Measurements from ENCODE around the gene HPCAL1. TPM values are rescaled to one million over a fixed set of nuclear protein-coding genes. Genes with fewer than 3 reads are reported as not detected.

Gene HPCAL1
- total and polyA plus RNA-seq, 2 donors (not counting 3 experiments of a cell fraction or from before 2014, with no cell fraction given), result 56.5 to 77.4 TPM

GRCh38 chr2:10271509-10271908, 31.2 kb upstream of the HPCAL1 start:
- CTCF ChIA-PET, result interaction anchor here (1.3 to 2.7 kb wide), 8 partner anchors 31 to 199 kb away, joined by 3 to 46 read pairs (median 10); partner anchors contain the start of gene HPCAL1
- no peak overlapping the region for H3K4me3 ChIP-seq (replicated peaks in 1 of 3; ENCODE audit: insufficient read depth in 1 of 3, low read depth in 1 of 3, low read length in 3 of 3)
- no peaks in the 10 kb centered on the region for H3K9me3 ChIP-seq (replicated peaks; ENCODE audit: control insufficient read depth, insufficient read depth, low read length)
- H3K9me1 ChIP-seq (replicated peaks; ENCODE audit: control insufficient read depth, extremely low read depth, insufficient read depth, low read length), result no peaks in the 10 kb centered on the region
- no peak overlapping the region for H3K27ac ChIP-seq (ENCODE audit: insufficient read depth, low read depth, low read length)
- H3K79me2 ChIP-seq (ENCODE audit: control insufficient read depth, insufficient read depth, low read length), result no peaks in the 10 kb centered on the region
- no peak for FAIRE-seq
- H2AFZ ChIP-seq (ENCODE audit: low read depth, low read length), result no peak overlapping the region
- H3K4me2 ChIP-seq (ENCODE audit: insufficient read depth, low read length), result no peak overlapping the region
- no peak for DNase-seq (ENCODE audit: low read depth, low spot score)
- no peaks in the 10 kb centered on the region for H3K27me3 ChIP-seq (ENCODE audit: control insufficient read depth in 2 of 2, insufficient read depth in 2 of 2, low read length in 2 of 2)
- no peaks in the 10 kb centered on the region for H4K20me1 ChIP-seq (replicated peaks; ENCODE audit: control insufficient read depth, extremely low read depth, insufficient read depth, low read length)
- no peaks in the 10 kb centered on the region for H3K36me3 ChIP-seq (ENCODE audit: control insufficient read depth in 2 of 2, extremely low read depth in 1 of 2, insufficient read depth in 2 of 2, low read length in 2 of 2)
- POLR2A ChIA-PET, result no interaction called here
- BruUV-seq (replicated peaks), result no TSS peak
- intact Hi-C loops (cut with micrococcal nuclease) (loop anchor here (2.0 to 5.0 kb wide), 2 partner anchors 59 to 391 kb away; no protein-coding TSS in a partner anchor), dilution Hi-C loops (cut with MboI; ENCODE audit: extremely low pct_ligation_motif_present, low sequenced_read_pairs) (no loop called here)
- peaks cover 3% of the 10 kb centered on the region for H3K4me1 ChIP-seq (ENCODE audit: control insufficient read depth, extremely low read depth, insufficient read depth, low read length)
- TF ChIP-seq FOS (IDR thresholded peaks at IDR 0.05; ENCODE audit: borderline replicate concordance, insufficient read depth, low read length) (no peak), POLR2A (IDR thresholded peaks at IDR 0.05; ENCODE audit: low read depth, low read length) (no peak), POLR2AphosphoS5 (IDR thresholded peaks at IDR 0.05; ENCODE audit: insufficient read depth, low read depth, low read length) (no peak), EZH2 (IDR thresholded peaks at IDR 0.05; ENCODE audit: borderline replicate concordance, low read depth, low read length, severe bottlenecking) (no peak), MAX (IDR thresholded peaks at IDR 0.05; ENCODE audit: insufficient read depth, insufficient read length) (peak; percentile 73)
- H3K9ac ChIP-seq (replicated peaks; ENCODE audit: extremely low read depth, insufficient read depth, low read length), result no peak overlapping the region

GRCh38 chr2:10271946-10272345, 30.8 kb upstream of the HPCAL1 start:
- H3K9ac ChIP-seq (replicated peaks; ENCODE audit: extremely low read depth, insufficient read depth, low read length), result no peak overlapping the region
- H3K27me3 ChIP-seq (ENCODE audit: control insufficient read depth in 2 of 2, insufficient read depth in 2 of 2, low read length in 2 of 2), result no peaks in the 10 kb centered on the region
- intact Hi-C loops (cut with micrococcal nuclease) (loop anchor here (2.0 to 5.0 kb wide), 2 partner anchors 59 to 390 kb away; no protein-coding TSS in a partner anchor), dilution Hi-C loops (cut with MboI; ENCODE audit: extremely low pct_ligation_motif_present, low sequenced_read_pairs) (no loop called here)
- H3K4me1 ChIP-seq (ENCODE audit: control insufficient read depth, extremely low read depth, insufficient read depth, low read length), result peaks cover 3% of the 10 kb centered on the region
- H3K27ac ChIP-seq (ENCODE audit: insufficient read depth, low read depth, low read length), result no peak overlapping the region
- H3K9me1 ChIP-seq (replicated peaks; ENCODE audit: control insufficient read depth, extremely low read depth, insufficient read depth, low read length), result no peaks in the 10 kb centered on the region
- no TSS peak for BruUV-seq (replicated peaks)
- DNase-seq (ENCODE audit: low read depth, low spot score) (no peak), FAIRE-seq (no peak)
- H3K79me2 ChIP-seq (ENCODE audit: control insufficient read depth, insufficient read depth, low read length), result no peaks in the 10 kb centered on the region
- no peaks in the 10 kb centered on the region for H3K9me3 ChIP-seq (replicated peaks; ENCODE audit: control insufficient read depth, insufficient read depth, low read length)
- ChIA-PET POLR2A (no interaction called here), CTCF (interaction anchor here (2.5 to 2.7 kb wide), 2 partner anchors 137 to 163 kb away, joined by 33 to 46 read pairs; no protein-coding TSS in a partner anchor)
- H3K36me3 ChIP-seq (ENCODE audit: control insufficient read depth in 2 of 2, extremely low read depth in 1 of 2, insufficient read depth in 2 of 2, low read length in 2 of 2), result no peaks in the 10 kb centered on the region
- H2AFZ ChIP-seq (ENCODE audit: low read depth, low read length), result no peak overlapping the region
- no peak overlapping the region for H3K4me3 ChIP-seq (replicated peaks in 1 of 3; ENCODE audit: insufficient read depth in 1 of 3, low read depth in 1 of 3, low read length in 3 of 3)
- no peaks in the 10 kb centered on the region for H4K20me1 ChIP-seq (replicated peaks; ENCODE audit: control insufficient read depth, extremely low read depth, insufficient read depth, low read length)
- TF ChIP-seq MAX (IDR thresholded peaks at IDR 0.05; ENCODE audit: insufficient read depth, insufficient read length) (no peak), FOS (IDR thresholded peaks at IDR 0.05; ENCODE audit: borderline replicate concordance, insufficient read depth, low read length) (no peak), GATA2 (IDR thresholded peaks at IDR 0.05; ENCODE audit: insufficient read depth, insufficient read length, low read depth, low read length) (no peak), CTCF (IDR thresholded peaks at IDR 0.05; ENCODE audit: extremely low read depth in 1 of 2, insufficient read depth in 1 of 2, low read depth in 1 of 2, low read length in 2 of 2) (no peak), MYC (IDR thresholded peaks at IDR 0.05; ENCODE audit: low read depth, low read length) (no peak), EZH2 (IDR thresholded peaks at IDR 0.05; ENCODE audit: borderline replicate concordance, low read depth, low read length, severe bottlenecking) (no peak)
- no peak overlapping the region for H3K4me2 ChIP-seq (ENCODE audit: insufficient read depth, low read length)

Data from endothelial cell of umbilical vein (primary cell).